ENCODE results near the gene CDH2.

CDH2 gene

DNA sequence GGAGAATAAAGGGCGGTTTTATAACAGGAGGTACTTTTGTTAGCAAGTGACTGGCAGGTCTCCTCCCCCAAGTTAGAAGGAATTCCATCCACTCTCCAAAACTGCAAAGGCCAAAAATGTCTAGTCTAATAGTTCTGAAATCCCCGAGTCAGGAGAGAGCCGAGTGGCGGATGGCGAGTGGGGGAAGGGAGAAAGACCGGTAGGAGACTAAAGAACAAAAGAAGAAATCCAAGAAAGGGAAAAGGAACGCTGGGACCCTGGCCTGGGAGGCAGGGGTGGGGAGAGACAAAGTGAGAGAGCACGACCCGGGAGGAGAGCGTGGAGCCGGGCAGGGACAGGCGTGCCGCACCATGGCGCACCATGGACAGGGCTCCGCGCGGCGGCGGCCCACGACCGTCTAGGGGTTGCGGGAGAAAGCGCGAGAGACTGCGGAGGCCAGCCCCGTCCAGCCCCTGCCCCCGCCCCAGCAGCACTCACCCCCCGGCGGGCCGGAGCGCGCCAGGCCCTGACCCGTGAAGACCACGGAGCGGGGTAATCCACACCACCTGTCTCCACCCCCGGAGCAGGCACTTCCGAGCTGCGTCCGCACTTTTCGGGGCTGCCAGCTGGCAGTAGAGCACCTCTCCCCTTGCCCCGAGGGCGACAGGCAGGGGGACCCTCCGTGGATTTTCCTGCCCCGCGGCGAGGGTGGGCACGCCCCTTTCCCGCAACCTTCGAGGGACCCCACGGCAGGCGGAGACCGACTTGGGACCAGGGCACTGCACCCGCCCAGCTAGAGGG lies 1.6 kb downstream of the CDH2 start:
- peak overlapping the region; percentile 89 for H3K27ac ChIP-seq
- TF ChIP-seq, protein P1, sequence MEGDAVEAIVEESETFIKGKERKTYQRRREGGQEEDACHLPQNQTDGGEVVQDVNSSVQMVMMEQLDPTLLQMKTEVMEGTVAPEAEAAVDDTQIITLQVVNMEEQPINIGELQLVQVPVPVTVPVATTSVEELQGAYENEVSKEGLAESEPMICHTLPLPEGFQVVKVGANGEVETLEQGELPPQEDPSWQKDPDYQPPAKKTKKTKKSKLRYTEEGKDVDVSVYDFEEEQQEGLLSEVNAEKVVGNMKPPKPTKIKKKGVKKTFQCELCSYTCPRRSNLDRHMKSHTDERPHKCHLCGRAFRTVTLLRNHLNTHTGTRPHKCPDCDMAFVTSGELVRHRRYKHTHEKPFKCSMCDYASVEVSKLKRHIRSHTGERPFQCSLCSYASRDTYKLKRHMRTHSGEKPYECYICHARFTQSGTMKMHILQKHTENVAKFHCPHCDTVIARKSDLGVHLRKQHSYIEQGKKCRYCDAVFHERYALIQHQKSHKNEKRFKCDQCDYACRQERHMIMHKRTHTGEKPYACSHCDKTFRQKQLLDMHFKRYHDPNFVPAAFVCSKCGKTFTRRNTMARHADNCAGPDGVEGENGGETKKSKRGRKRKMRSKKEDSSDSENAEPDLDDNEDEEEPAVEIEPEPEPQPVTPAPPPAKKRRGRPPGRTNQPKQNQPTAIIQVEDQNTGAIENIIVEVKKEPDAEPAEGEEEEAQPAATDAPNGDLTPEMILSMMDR (IDR thresholded peaks at IDR 0.05): no peak
- H3K4me3 ChIP-seq (ENCODE audit: low read depth, low read length): no peak overlapping the region
- H3K27me3 ChIP-seq (ENCODE audit: control insufficient read depth, insufficient read depth, low read length): no peaks in the 10 kb centered on the region
- peaks cover 7% of the 10 kb centered on the region for H3K79me2 ChIP-seq
- no peak overlapping the region for H3K4me2 ChIP-seq (ENCODE audit: low read length)
- H3K9me3 ChIP-seq (ENCODE audit: control insufficient read depth, low read length): no peaks in the 10 kb centered on the region
- H3K9ac ChIP-seq: peak overlapping the region; percentile 51
- H3K4me1 ChIP-seq: peaks cover 11% of the 10 kb centered on the region
- H3K36me3 ChIP-seq (ENCODE audit: control insufficient read depth, insufficient read depth, low read length): no peaks in the 10 kb centered on the region
- peak overlapping the region; percentile 82 for H2AFZ ChIP-seq

DNA sequence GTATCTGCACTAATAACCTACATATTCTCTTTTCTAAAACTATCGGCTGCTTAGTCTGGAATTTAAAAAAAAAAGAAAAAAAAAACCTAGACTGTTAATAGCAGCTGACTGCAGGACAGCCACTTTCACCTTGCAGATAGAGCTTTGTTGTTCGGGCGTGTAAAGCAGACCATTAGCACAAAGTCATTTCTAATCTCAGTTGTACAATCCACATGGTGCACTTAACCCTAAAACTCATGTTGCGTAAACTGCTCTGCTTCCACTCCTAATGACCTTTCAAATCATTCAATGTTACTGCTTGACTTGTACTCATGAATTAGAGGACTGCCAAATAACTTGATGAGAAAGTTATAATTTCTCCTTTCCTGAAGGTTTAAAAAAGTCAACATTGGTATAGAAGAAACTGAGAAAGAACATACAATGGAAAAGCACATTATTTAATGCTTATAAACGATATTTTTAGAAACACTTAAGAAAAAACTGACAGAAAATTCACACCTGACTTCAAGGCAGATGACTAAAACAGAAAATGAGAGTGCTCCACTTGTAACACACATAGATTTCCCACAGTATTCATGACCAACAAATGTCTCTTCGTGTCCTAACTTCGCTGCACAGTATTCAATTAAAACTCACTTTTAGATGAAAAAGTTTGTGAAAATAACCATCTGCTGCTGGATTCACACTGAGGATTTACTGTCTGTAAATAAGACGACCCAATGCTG lies 2.6 kb downstream of the CDH2 start:
- no peaks in the 10 kb centered on the region for H3K9me3 ChIP-seq (ENCODE audit: control insufficient read depth, low read length)
- no peak overlapping the region for H2AFZ ChIP-seq
- no peak overlapping the region for H3K4me3 ChIP-seq (ENCODE audit: low read depth, low read length)
- H3K9ac ChIP-seq: peak overlapping the region; percentile 49
- H3K4me1 ChIP-seq: peaks cover 11% of the 10 kb centered on the region
- H3K27ac ChIP-seq: peak overlapping the region; percentile 89
- no peak overlapping the region for H3K4me2 ChIP-seq (ENCODE audit: low read length)
- H3K27me3 ChIP-seq (ENCODE audit: control insufficient read depth, insufficient read depth, low read length): no peaks in the 10 kb centered on the region
- TF ChIP-seq, protein P1 (IDR thresholded peaks at IDR 0.05): no peak
- no peaks in the 10 kb centered on the region for H3K36me3 ChIP-seq (ENCODE audit: control insufficient read depth, insufficient read depth, low read length)
- H3K79me2 ChIP-seq: peaks cover 15% of the 10 kb centered on the region

DNA sequence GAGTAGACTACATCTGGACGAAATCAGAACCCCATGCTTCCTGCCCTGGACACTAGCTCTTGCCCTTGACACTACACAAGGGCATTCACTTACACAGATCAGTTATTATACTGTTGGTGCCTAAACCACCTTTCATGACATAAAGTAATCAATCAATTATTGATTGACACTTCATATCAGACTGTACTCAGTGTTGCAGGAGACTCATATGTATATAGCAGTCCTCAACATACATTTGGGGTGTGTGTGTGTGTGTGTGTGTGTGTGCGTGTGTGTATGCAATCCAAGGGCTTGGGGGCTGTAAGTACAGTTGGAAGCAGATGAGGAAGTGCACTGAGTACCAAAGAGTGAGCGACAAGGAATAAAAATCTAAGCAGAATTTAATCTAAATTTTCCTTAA lies 5.1 kb downstream of the CDH2 start:
- H2AFZ ChIP-seq: no peak overlapping the region
- no peak overlapping the region for H3K4me2 ChIP-seq (ENCODE audit: low read length)
- no peak overlapping the region for H3K9ac ChIP-seq
- no peak overlapping the region for H3K4me3 ChIP-seq (ENCODE audit: low read depth, low read length)
- H3K36me3 ChIP-seq (ENCODE audit: control insufficient read depth, insufficient read depth, low read length): no peaks in the 10 kb centered on the region
- peaks cover 22% of the 10 kb centered on the region for H3K79me2 ChIP-seq
- no peaks in the 10 kb centered on the region for H3K27me3 ChIP-seq (ENCODE audit: control insufficient read depth, insufficient read depth, low read length)
- H3K9me3 ChIP-seq (ENCODE audit: control insufficient read depth, low read length): no peaks in the 10 kb centered on the region
- TF ChIP-seq, protein P1 (IDR thresholded peaks at IDR 0.05): no peak
- H3K4me1 ChIP-seq: peaks cover 5% of the 10 kb centered on the region
- H3K27ac ChIP-seq: no peak overlapping the region

DNA sequence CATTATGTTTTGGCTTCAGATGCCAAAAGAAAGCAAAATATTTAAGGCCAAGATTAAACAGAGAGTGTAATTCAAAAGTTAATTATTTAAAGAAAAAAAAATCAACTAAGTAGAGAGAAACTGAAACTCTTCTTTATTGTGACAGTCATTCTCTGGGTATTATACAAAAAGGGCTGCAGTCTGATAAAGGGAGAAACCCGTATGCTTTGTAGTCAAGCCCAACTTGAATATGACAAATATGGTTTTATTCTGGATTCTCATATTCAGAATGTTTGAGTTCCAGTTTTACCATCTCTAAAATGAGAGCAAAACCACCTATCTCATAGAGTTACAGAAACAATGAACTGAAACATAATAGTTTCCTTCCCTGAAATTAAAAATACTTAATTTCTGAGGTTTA lies 8.2 kb downstream of the CDH2 start:
- no peak overlapping the region for H3K4me3 ChIP-seq (ENCODE audit: low read depth, low read length)
- H3K27ac ChIP-seq: no peak overlapping the region
- no peaks in the 10 kb centered on the region for H3K27me3 ChIP-seq (ENCODE audit: control insufficient read depth, insufficient read depth, low read length)
- no peak overlapping the region for H2AFZ ChIP-seq
- H3K9me3 ChIP-seq (ENCODE audit: control insufficient read depth, low read length): no peaks in the 10 kb centered on the region
- H3K79me2 ChIP-seq: peaks cover 35% of the 10 kb centered on the region
- H3K4me2 ChIP-seq (ENCODE audit: low read length): no peak overlapping the region
- TF ChIP-seq, protein P1 (IDR thresholded peaks at IDR 0.05): no peak
- no peak overlapping the region for H3K9ac ChIP-seq
- H3K4me1 ChIP-seq: peaks cover under 1% of the 10 kb centered on the region
- H3K36me3 ChIP-seq (ENCODE audit: control insufficient read depth, insufficient read depth, low read length): no peaks in the 10 kb centered on the region

All from parathyroid adenoma (tissue), 2 donors.